WTC11 (cell line): ENCODE results near the gene TMEM234. TPM values are rescaled to one million over a fixed set of nuclear protein-coding genes. Genes with fewer than 3 reads are reported as not detected.
A peak's percentile ranks its signal among the peaks of the same experiment; 100 is the strongest.

Experiments used
- ATAC-seq: fragments of 200-7000 bp; cut with Tn5 transposase; 2 replicates; pipeline ENCODE4 v1.10.0; 2021; ENCODE audit warnings: mild to moderate bottlenecking, moderate library complexity
- CTCF ChIA-PET: fragments of 300-600 bp; sonication (Branson Sonifier 250); formaldehyde crosslinking; loops from one replicate; lab custom pipeline; 2021; ENCODE audit warnings: antibody characterized with exemption; lab: Charles Lee
- POLR2A ChIA-PET: fragments of 350-600 bp; sonication (Branson Sonifier 250); formaldehyde crosslinking; loops from one replicate; lab custom pipeline; 2021; ENCODE audit warnings: antibody characterized with exemption; lab: Charles Lee
- DNase-seq: peaks from one replicate; pipeline ENCODE4 v3.0.0; 2021; ENCODE audit warnings: low spot score
- H3K27ac Mint-ChIP-seq: 2 replicates; pipeline ENCODE4 v1.8.0; 2021; ENCODE audit warnings: mixed read lengths
- H3K27me3 Mint-ChIP-seq: 2 replicates; pipeline ENCODE4 v1.8.0; 2021; ENCODE audit warnings: low read depth, mild to moderate bottlenecking, moderate library complexity, mixed read lengths
- H3K36me3 Mint-ChIP-seq: 2 replicates; pipeline ENCODE4 v1.8.0; 2021; ENCODE audit warnings: mixed read lengths
- H3K4me1 Mint-ChIP-seq: 2 replicates; pipeline ENCODE4 v1.8.0; 2022; ENCODE audit warnings: mixed read lengths
- H3K4me3 Mint-ChIP-seq: 2 replicates; pipeline ENCODE4 v1.8.0; 2021; ENCODE audit warnings: mild to moderate bottlenecking, moderate library complexity, mixed read lengths
- H3K9me3 Mint-ChIP-seq: 2 replicates; pipeline ENCODE4 v1.8.0; 2021; ENCODE audit warnings: mixed read lengths
- ATF1 ChIP-seq: sonication (generic); formaldehyde crosslinking; IDR thresholded peaks from 2 replicates; pipeline ENCODE4 v1.8.1; 2023; ENCODE audit warnings: mild to moderate bottlenecking, moderate library complexity, missing genetic modification reagents
- ATF3 ChIP-seq: sonication (generic); formaldehyde crosslinking; conservative IDR thresholded peaks from 2 replicates; pipeline ENCODE4 v1.8.1; 2022; ENCODE audit warnings: mild to moderate bottlenecking, missing genetic modification reagents
- EMX1 ChIP-seq: fragments of 250-450 bp; sonication (Bioruptor Pico); IDR thresholded peaks from 2 replicates; pipeline ENCODE4 v1.8.0; 2021; ENCODE audit warnings: mild to moderate bottlenecking
- GABPB1 ChIP-seq: sonication (generic); formaldehyde crosslinking; IDR thresholded peaks from 2 replicates; pipeline ENCODE4 v1.8.1; 2023; ENCODE audit warnings: mild to moderate bottlenecking, missing genetic modification reagents
- GRHL2 ChIP-seq: fragments of 250-450 bp; sonication (Bioruptor Pico); IDR thresholded peaks from 2 replicates; pipeline ENCODE4 v1.8.0; 2022; ENCODE audit warnings: mild to moderate bottlenecking, moderate library complexity; ENCODE audit not compliant: insufficient replicate concordance, severe bottlenecking
- HMGA2 ChIP-seq: fragments of 250-450 bp; sonication (Bioruptor Pico); IDR thresholded peaks from 2 replicates; pipeline ENCODE4 v1.4.0; 2021; ENCODE audit warnings: mild to moderate bottlenecking, moderate library complexity
- IRF2 ChIP-seq: sonication (generic); formaldehyde crosslinking; IDR thresholded peaks from 2 replicates; pipeline ENCODE4 v1.8.0; 2022; ENCODE audit warnings: low read depth, missing genetic modification reagents, borderline replicate concordance
- JAZF1 ChIP-seq: fragments of 250-450 bp; sonication (Bioruptor Pico); IDR thresholded peaks from 2 replicates; pipeline ENCODE4 v1.9.0; 2021; ENCODE audit warnings: moderate library complexity, mild to moderate bottlenecking, inconsistent platforms
- KAT7 ChIP-seq: sonication (generic); formaldehyde crosslinking; IDR thresholded peaks from 2 replicates; pipeline ENCODE4 v1.8.1; 2023; ENCODE audit warnings: missing genetic modification reagents, mild to moderate bottlenecking, borderline replicate concordance
- MLX ChIP-seq: sonication (generic); formaldehyde crosslinking; IDR thresholded peaks from 2 replicates; pipeline ENCODE4 v1.8.1; 2023; ENCODE audit warnings: mild to moderate bottlenecking, missing genetic modification reagents, moderate library complexity
- NFE2L1 ChIP-seq: sonication (generic); formaldehyde crosslinking; IDR thresholded peaks from 2 replicates; pipeline ENCODE4 v1.8.1; 2023; ENCODE audit warnings: missing genetic modification reagents
- PRRX2 ChIP-seq: fragments of 250-450 bp; sonication (Bioruptor Pico); IDR thresholded peaks from 2 replicates; pipeline ENCODE4 v1.8.0; 2021; ENCODE audit warnings: mild to moderate bottlenecking
- RELA ChIP-seq: sonication (generic); formaldehyde crosslinking; IDR thresholded peaks from 2 replicates; pipeline ENCODE4 v1.8.1; 2022; ENCODE audit warnings: missing genetic modification reagents, mild to moderate bottlenecking, borderline replicate concordance
- SOX15 ChIP-seq: fragments of 250-450 bp; sonication (Bioruptor Pico); IDR thresholded peaks from 2 replicates; pipeline ENCODE4 v1.9.0; 2021; ENCODE audit warnings: mild to moderate bottlenecking
- SP1 ChIP-seq: sonication (generic); formaldehyde crosslinking; conservative IDR thresholded peaks from 2 replicates; pipeline ENCODE4 v1.8.1; 2022; ENCODE audit warnings: missing genetic modification reagents
- TCF7 ChIP-seq: sonication (generic); formaldehyde crosslinking; IDR thresholded peaks from 2 replicates; pipeline ENCODE4 v1.8.0; 2022; ENCODE audit warnings: mild to moderate bottlenecking, low read depth, missing genetic modification reagents, moderate library complexity
- TEAD4 ChIP-seq: sonication (generic); formaldehyde crosslinking; IDR thresholded peaks from 2 replicates; pipeline ENCODE4 v1.8.0; 2022; ENCODE audit warnings: mild to moderate bottlenecking, missing genetic modification reagents
- TP53 ChIP-seq: sonication (generic); formaldehyde crosslinking; IDR thresholded peaks from 2 replicates; pipeline ENCODE4 v1.8.1; 2023; ENCODE audit warnings: mild to moderate bottlenecking, missing genetic modification reagents
- ZBTB21 ChIP-seq: sonication (generic); formaldehyde crosslinking; IDR thresholded peaks from 2 replicates; pipeline ENCODE4 v1.8.1; 2023; ENCODE audit warnings: mild to moderate bottlenecking, missing genetic modification reagents, borderline replicate concordance
- ZNF121 ChIP-seq: sonication (generic); formaldehyde crosslinking; IDR thresholded peaks from 2 replicates; pipeline ENCODE4 v1.8.0; 2023; ENCODE audit warnings: missing genetic modification reagents
- ZNF138 ChIP-seq: sonication (generic); formaldehyde crosslinking; conservative IDR thresholded peaks from 2 replicates; pipeline ENCODE4 v1.8.1; 2022; ENCODE audit warnings: mild to moderate bottlenecking, moderate library complexity, missing genetic modification reagents
- ZNF219 ChIP-seq: sonication (generic); formaldehyde crosslinking; IDR thresholded peaks from 2 replicates; pipeline ENCODE4 v1.8.0; 2023; ENCODE audit warnings: missing genetic modification reagents, mild to moderate bottlenecking, borderline replicate concordance
- ZNF396 ChIP-seq: fragments of 250-450 bp; sonication (Bioruptor Pico); IDR thresholded peaks from 2 replicates; pipeline ENCODE4 v1.8.0; 2021; ENCODE audit warnings: mild to moderate bottlenecking, moderate library complexity, borderline replicate concordance
- total RNA-seq: library from RNA; stranded (reverse); gene quantifications from 3 replicates; pipeline ENCODE4 v1.2.3, GENCODE V29; 2021
- TF ChIP-seq, protein P1 (sequence below): sonication (generic); formaldehyde crosslinking; IDR thresholded peaks from 2 replicates; pipeline ENCODE4 v1.8.0; 2022; ENCODE audit warnings: mild to moderate bottlenecking, missing genetic modification reagents
- TF ChIP-seq, protein P2 (sequence below): sonication (generic); formaldehyde crosslinking; IDR thresholded peaks from 2 replicates; pipeline ENCODE4 v1.8.1; 2022; ENCODE audit warnings: low read depth, mild to moderate bottlenecking, moderate library complexity, missing genetic modification reagents, borderline replicate concordance
- TF ChIP-seq, protein P3 (sequence below): sonication (generic); formaldehyde crosslinking; IDR thresholded peaks from 2 replicates; pipeline ENCODE4 v1.8.1; 2023; ENCODE audit warnings: mild to moderate bottlenecking, missing genetic modification reagents

The TMEM234 gene
- total RNA-seq, 1 experiment from 2014 or later = 11.9 TPM

DNA sequence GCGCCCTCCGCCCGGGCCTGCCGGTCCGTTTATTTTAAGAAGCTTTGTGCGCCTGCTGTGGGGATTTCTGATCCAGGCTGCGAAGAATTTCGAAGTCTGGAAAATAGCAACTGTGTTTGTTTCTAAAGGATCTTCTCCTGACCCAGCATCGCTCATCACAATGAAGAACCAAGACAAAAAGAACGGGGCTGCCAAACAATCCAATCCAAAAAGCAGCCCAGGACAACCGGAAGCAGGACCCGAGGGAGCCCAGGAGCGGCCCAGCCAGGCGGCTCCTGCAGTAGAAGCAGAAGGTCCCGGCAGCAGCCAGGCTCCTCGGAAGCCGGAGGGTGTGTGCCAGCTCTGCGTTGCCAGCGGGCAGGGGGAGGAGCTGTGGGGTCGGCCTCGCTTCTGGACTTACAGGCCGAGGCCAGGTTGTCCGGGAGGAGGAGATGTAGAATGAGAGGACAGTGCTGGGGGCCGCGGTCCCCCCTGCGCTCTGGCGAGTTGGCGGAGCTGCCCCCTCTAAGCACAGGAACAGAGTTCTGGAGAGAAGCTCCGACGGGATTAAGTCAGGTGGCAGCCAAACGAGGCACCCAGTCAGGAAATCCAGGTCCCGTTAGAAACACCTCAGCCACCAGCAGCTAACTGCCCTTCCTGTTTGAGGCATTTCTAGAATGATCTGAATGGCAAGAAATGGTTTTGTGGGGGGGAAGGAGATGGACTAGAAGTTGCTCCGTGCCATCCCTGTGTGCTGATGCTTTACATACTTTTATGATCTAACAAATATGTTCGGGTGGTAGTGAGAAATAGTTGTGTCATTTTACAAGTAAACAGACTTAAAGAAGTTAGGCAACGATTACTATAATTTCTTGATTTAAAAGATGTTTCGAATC is 41.7 kb downstream of the TMEM234 start:
- 0 out of 2 replicates have a peak, but pooled peaks have one; percentile 36 for TF ChIP-seq RELA (CRISPR knock-in tag)
- TF ChIP-seq, protein P1, sequence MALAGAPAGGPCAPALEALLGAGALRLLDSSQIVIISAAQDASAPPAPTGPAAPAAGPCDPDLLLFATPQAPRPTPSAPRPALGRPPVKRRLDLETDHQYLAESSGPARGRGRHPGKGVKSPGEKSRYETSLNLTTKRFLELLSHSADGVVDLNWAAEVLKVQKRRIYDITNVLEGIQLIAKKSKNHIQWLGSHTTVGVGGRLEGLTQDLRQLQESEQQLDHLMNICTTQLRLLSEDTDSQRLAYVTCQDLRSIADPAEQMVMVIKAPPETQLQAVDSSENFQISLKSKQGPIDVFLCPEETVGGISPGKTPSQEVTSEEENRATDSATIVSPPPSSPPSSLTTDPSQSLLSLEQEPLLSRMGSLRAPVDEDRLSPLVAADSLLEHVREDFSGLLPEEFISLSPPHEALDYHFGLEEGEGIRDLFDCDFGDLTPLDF = no peak
- no peak for TF ChIP-seq HMGA2 (CRISPR knock-in tag)
- Mint-ChIP-seq H3K4me3 (peak overlapping the region; percentile 91), H3K9me3 (no peaks in the 10 kb centered on the region), H3K27me3 (no peaks in the 10 kb centered on the region; the same call in 1 of the 2 replicates), H3K27ac (peak overlapping the region; percentile 91), H3K4me1 (peaks cover 34% of the 10 kb centered on the region), H3K36me3 (peaks cover 38% of the 10 kb centered on the region)
- DNase-seq = peak; percentile 42
- ATAC-seq = peak; percentile 36
- ChIA-PET CTCF (interaction anchor here (1.1 to 3.6 kb wide), 8 partner anchors 26 to 391 kb away, joined by 3 to 21 read pairs (median 4); partner anchors contain the start of gene TMEM39B), POLR2A (interaction anchor here (0.6 to 2.4 kb wide), 7 partner anchors 17 to 224 kb away, joined by 3 to 12 read pairs (median 5); partner anchors contain the start of genes CCDC28B, IQCC, KPNA6 and TMEM39B)

GRCh38 chr1:32179443-32180185 is 42.5 kb downstream of the TMEM234 start, which contains the start of gene TXLNA:
TSS of gene TXLNA (plus strand) at chr1:32179675. CDS start at chr1:32180346, 671 bp downstream.
- Mint-ChIP-seq H3K27ac (peak within 1 kb of the TSS; percentile 92), H3K9me3 (no peaks in the 10 kb centered on the region), H3K4me1 (peaks cover 34% of the 10 kb centered on the region), H3K4me3 (peak within 1 kb of the TSS; percentile 91), H3K27me3 (no peaks in the 10 kb centered on the region; the same call in 1 of the 2 replicates), H3K36me3 (peaks cover 33% of the 10 kb centered on the region)
- DNase-seq (peak; percentile 92), ATAC-seq (peak; percentile 90)
- CTCF ChIA-PET = interaction anchor here (0.6 to 3.6 kb wide), 16 partner anchors 21 to 390 kb away, joined by 3 to 21 read pairs (median 4); partner anchors contain the start of genes CCDC28B, IQCC, KPNA6 and TMEM39B
- POLR2A ChIA-PET = interaction anchor here (0.6 to 2.4 kb wide), 9 partner anchors 18 to 391 kb away, joined by 3 to 12 read pairs (median 3); partner anchors contain the start of genes CCDC28B, IQCC, KPNA6 and TMEM39B
- TF ChIP-seq PRRX2 (CRISPR knock-in tag) = no peak
- TF ChIP-seq ZNF121 (CRISPR knock-in tag) = 0 out of 2 replicates have a peak, but pooled peaks have one; percentile 3
- TF ChIP-seq, protein P2, sequence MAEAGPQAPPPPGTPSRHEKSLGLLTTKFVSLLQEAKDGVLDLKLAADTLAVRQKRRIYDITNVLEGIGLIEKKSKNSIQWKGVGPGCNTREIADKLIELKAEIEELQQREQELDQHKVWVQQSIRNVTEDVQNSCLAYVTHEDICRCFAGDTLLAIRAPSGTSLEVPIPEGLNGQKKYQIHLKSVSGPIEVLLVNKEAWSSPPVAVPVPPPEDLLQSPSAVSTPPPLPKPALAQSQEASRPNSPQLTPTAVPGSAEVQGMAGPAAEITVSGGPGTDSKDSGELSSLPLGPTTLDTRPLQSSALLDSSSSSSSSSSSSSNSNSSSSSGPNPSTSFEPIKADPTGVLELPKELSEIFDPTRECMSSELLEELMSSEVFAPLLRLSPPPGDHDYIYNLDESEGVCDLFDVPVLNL (CRISPR knock-in tag) = peak; percentile 43; the same call in 1 of the 2 replicates
- TF ChIP-seq TP53 (CRISPR knock-in tag) = no peak
- TF ChIP-seq RELA (CRISPR knock-in tag) = peak; percentile 64; the same call in 1 of the 2 replicates
- no peak for TF ChIP-seq GRHL2 (CRISPR knock-in tag)
- TF ChIP-seq IRF2 (CRISPR knock-in tag) = no peak
- peak; percentile 49; the same call in 1 of the 2 replicates for TF ChIP-seq ZNF219 (CRISPR knock-in tag)
- TF ChIP-seq NFE2L1 (CRISPR knock-in tag) = peak; percentile 82
- TF ChIP-seq ZBTB21 (CRISPR knock-in tag) = no peak
- TF ChIP-seq MLX (CRISPR knock-in tag) = peak; percentile 52; the same call in 1 of the 2 replicates
- no peak for TF ChIP-seq ATF3 (CRISPR knock-in tag)
- no peak for TF ChIP-seq TEAD4 (CRISPR knock-in tag)
- TF ChIP-seq ZNF138 (CRISPR knock-in tag) = no peak; the same call in 1 of the 2 replicates
- TF ChIP-seq EMX1 = no peak
- 0 out of 2 replicates have a peak, but pooled peaks have one; percentile 89 for TF ChIP-seq KAT7 (CRISPR knock-in tag)
- no peak for TF ChIP-seq JAZF1 (CRISPR knock-in tag)
- TF ChIP-seq SOX15 (CRISPR knock-in tag) = no peak
- peak; percentile 81 for TF ChIP-seq GABPB1 (CRISPR knock-in tag)
- TF ChIP-seq ATF1 (CRISPR knock-in tag) = no peak
- no peak for TF ChIP-seq TCF7
- no peak for TF ChIP-seq ZNF396 (CRISPR knock-in tag)
- TF ChIP-seq, protein P3, sequence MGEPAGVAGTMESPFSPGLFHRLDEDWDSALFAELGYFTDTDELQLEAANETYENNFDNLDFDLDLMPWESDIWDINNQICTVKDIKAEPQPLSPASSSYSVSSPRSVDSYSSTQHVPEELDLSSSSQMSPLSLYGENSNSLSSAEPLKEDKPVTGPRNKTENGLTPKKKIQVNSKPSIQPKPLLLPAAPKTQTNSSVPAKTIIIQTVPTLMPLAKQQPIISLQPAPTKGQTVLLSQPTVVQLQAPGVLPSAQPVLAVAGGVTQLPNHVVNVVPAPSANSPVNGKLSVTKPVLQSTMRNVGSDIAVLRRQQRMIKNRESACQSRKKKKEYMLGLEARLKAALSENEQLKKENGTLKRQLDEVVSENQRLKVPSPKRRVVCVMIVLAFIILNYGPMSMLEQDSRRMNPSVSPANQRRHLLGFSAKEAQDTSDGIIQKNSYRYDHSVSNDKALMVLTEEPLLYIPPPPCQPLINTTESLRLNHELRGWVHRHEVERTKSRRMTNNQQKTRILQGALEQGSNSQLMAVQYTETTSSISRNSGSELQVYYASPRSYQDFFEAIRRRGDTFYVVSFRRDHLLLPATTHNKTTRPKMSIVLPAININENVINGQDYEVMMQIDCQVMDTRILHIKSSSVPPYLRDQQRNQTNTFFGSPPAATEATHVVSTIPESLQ (CRISPR knock-in tag) = no peak
- TF ChIP-seq SP1 = peak; percentile 85
